ENCODE data around the gene ELF2. TPM values are rescaled to one million over a fixed set of nuclear protein-coding genes. Genes with fewer than 3 reads are reported as not detected.

The ELF2 gene
- total and polyA plus RNA-seq, 2 donors (not counting 3 experiments of a cell fraction or from before 2014, with no cell fraction given), result 16.4 to 35.1 TPM

GRCh38 chr4:139221687-139222086 lies 44.7 kb upstream of the ELF2 start:
- ChIA-PET CTCF (no interaction called here), POLR2A (no interaction called here)
- no peaks in the 10 kb centered on the region for H3K4me1 ChIP-seq (ENCODE audit: control insufficient read depth, extremely low read depth, insufficient read depth, low read length)
- H4K20me1 ChIP-seq (replicated peaks; ENCODE audit: control insufficient read depth, extremely low read depth, insufficient read depth, low read length), result no peaks in the 10 kb centered on the region
- no peaks in the 10 kb centered on the region for H3K79me2 ChIP-seq (ENCODE audit: control insufficient read depth, insufficient read depth, low read length)
- H3K9ac ChIP-seq (replicated peaks; ENCODE audit: extremely low read depth, insufficient read depth, low read length), result no peak overlapping the region
- H3K4me2 ChIP-seq (ENCODE audit: insufficient read depth, low read length), result no peak overlapping the region
- no peaks in the 10 kb centered on the region for H3K27me3 ChIP-seq (ENCODE audit: control insufficient read depth in 2 of 2, insufficient read depth in 2 of 2, low read length in 2 of 2)
- TF ChIP-seq JUN (IDR thresholded peaks at IDR 0.05; ENCODE audit: borderline replicate concordance, insufficient read depth, insufficient read length, low read depth), result no peak
- no peak for TF ChIP-seq POLR2A (IDR thresholded peaks at IDR 0.05; ENCODE audit: low read depth, low read length)
- TF ChIP-seq MYC (IDR thresholded peaks at IDR 0.05; ENCODE audit: low read depth, low read length), result no peak
- TF ChIP-seq GATA2 (IDR thresholded peaks at IDR 0.05; ENCODE audit: insufficient read depth, insufficient read length, low read depth, low read length), result no peak
- TF ChIP-seq CTCF (IDR thresholded peaks at IDR 0.05; ENCODE audit: extremely low read depth in 1 of 2, insufficient read depth in 1 of 2, low read depth in 1 of 2, low read length in 2 of 2), result no peak
- no peak for TF ChIP-seq MAX (IDR thresholded peaks at IDR 0.05; ENCODE audit: insufficient read depth, insufficient read length)
- intact Hi-C loops (cut with micrococcal nuclease) (no loop called here), dilution Hi-C loops (cut with MboI; ENCODE audit: extremely low pct_ligation_motif_present, low sequenced_read_pairs) (no loop called here)
- no peak overlapping the region for H2AFZ ChIP-seq (ENCODE audit: low read depth, low read length)
- no peak overlapping the region for H3K4me3 ChIP-seq (replicated peaks in 1 of 3; ENCODE audit: insufficient read depth in 1 of 3, low read depth in 1 of 3, low read length in 3 of 3)
- no peak overlapping the region for H3K27ac ChIP-seq (ENCODE audit: insufficient read depth, low read depth, low read length)
- no peaks in the 10 kb centered on the region for H3K9me3 ChIP-seq (replicated peaks; ENCODE audit: control insufficient read depth, insufficient read depth, low read length)
- no peaks in the 10 kb centered on the region for H3K9me1 ChIP-seq (replicated peaks; ENCODE audit: control insufficient read depth, extremely low read depth, insufficient read depth, low read length)
- no peaks in the 10 kb centered on the region for H3K36me3 ChIP-seq (ENCODE audit: control insufficient read depth in 2 of 2, extremely low read depth in 1 of 2, insufficient read depth in 2 of 2, low read length in 2 of 2)
- FAIRE-seq (no peak), DNase-seq (ENCODE audit: low read depth, low spot score) (no peak)
- no TSS peak for BruUV-seq (replicated peaks)
